RWPE1 (cell line): ENCODE measurements around the gene BRSK2.
"Not testable (repeated sequence)": the region's sequence is repeated elsewhere in the genome, so short reads cannot be mapped to it uniquely, and the experiment has no call there.

Experiments
- CTCF ChIA-PET: fragments of 350-600 bp; sonication (Branson Sonifier 250); formaldehyde crosslinking; extraction: SDS; loops from one replicate; lab custom pipeline; 2021; lab: Yijun Ruan, JAX
- POLR2A ChIA-PET: fragments of 400-600 bp; formaldehyde crosslinking; extraction: SDS; loops from one replicate; lab custom pipeline; 2020; ENCODE audit warnings: antibody characterized with exemption; ENCODE audit not compliant: low non-redundant PET; lab: Yijun Ruan, JAX
- DNase-seq: peaks from one replicate; pipeline ENCODE4 v3.0.0; 2012; ENCODE audit warnings: low spot score
- H3K27ac ChIP-seq: fragments of 450-650 bp; 2 replicates; pipeline ENCODE4 v1.5.1; 2017
- CTCF ChIP-seq: fragments of 450-650 bp; conservative IDR thresholded peaks from 2 replicates; pipeline ENCODE4 v1.5.1; 2017; ENCODE audit warnings: low read depth, mild to moderate bottlenecking

BRSK2 gene

GRCh38 chr11:1422981-1423380, 33.2 kb downstream of the BRSK2 start:
- DNase-seq, result no peak
- TF ChIP-seq CTCF, result no peak
- CTCF ChIA-PET, result interaction anchor here (0.5 kb wide), 1 partner anchor 30 kb away, joined by 3 read pairs; no protein-coding TSS in a partner anchor
- POLR2A ChIA-PET, result no interaction called here
- no peak overlapping the region for H3K27ac ChIP-seq

GRCh38 chr11:1423406-1423805, 33.7 kb downstream of the BRSK2 start:
- CTCF ChIA-PET, result interaction anchor here (0.5 kb wide), 1 partner anchor 30 kb away, joined by 3 read pairs; no protein-coding TSS in a partner anchor
- DNase-seq, POLR2A ChIA-PET: not testable (repeated sequence)

GRCh38 chr11:1425006-1425405, 35.3 kb downstream of the BRSK2 start:
- CTCF ChIA-PET, result no interaction called here

More at GRCh38 chr11:1423406-1423805, 33.7 kb downstream of the BRSK2 start:
- H3K27ac ChIP-seq, result not testable (repeated sequence)

GRCh38 chr11:1425439-1425838, 35.7 kb downstream of the BRSK2 start:
- CTCF ChIA-PET, result interaction anchor here (0.7 kb wide), 1 partner anchor 55 kb away, joined by 5 read pairs; no protein-coding TSS in a partner anchor
- POLR2A ChIA-PET, result no interaction called here
- TF ChIP-seq CTCF, result no peak
- no peak for DNase-seq
- H3K27ac ChIP-seq, result no peak overlapping the region

More at GRCh38 chr11:1425006-1425405, 35.3 kb downstream of the BRSK2 start:
- DNase-seq, result no peak
- no peak for TF ChIP-seq CTCF
- no peak overlapping the region for H3K27ac ChIP-seq
- POLR2A ChIA-PET, result no interaction called here

- ChIA-PET CTCF (no interaction called here), POLR2A (no interaction called here)
- no peak for TF ChIP-seq CTCF
- H3K27ac ChIP-seq, result no peak overlapping the region
- DNase-seq, result no peak
These were observed 39.1 kb downstream of the BRSK2 start for GRCh38 chr11:1428762-1429316.

DNA sequence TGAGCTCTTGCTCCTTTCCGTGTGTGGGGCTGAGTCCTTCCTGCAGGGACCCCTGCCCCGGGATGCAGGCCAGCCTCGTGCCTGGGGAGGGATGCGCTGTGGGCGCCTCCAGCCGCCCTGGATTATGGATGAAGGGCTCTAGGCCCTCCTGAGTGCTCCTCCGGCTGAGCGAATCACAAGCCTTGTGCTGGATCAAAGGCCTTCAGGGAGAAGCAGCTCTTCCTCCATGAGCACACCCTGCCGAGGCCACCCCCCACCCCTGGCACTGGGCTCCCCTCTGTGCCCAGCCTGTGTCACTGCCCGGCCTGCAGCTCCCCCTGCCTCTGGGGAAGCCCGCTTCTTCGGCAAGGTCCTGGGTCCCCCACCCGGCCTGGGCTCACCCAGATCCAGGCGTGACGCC, 43.8 kb downstream of the BRSK2 start:
- ChIA-PET CTCF (no interaction called here), POLR2A (no interaction called here)
- TF ChIP-seq CTCF, result no peak
- H3K27ac ChIP-seq, result no peak overlapping the region
- DNase-seq, result no peak

- CTCF ChIA-PET, result no interaction called here
These were observed 44.4 kb downstream of the BRSK2 start for GRCh38 chr11:1433977-1434640.

GRCh38 chr11:1435479-1435819, 45.7 kb downstream of the BRSK2 start:
- CTCF ChIA-PET, result interaction anchor here (0.8 kb wide), 1 partner anchor 18 kb away, joined by 3 read pairs; no protein-coding TSS in a partner anchor
- POLR2A ChIA-PET, result not testable (repeated sequence)

More at GRCh38 chr11:1433977-1434640, 44.4 kb downstream of the BRSK2 start:
- TF ChIP-seq CTCF, result no peak
- no peak for DNase-seq
- POLR2A ChIA-PET, result no interaction called here
- H3K27ac ChIP-seq, result no peak overlapping the region

More at GRCh38 chr11:1435479-1435819, 45.7 kb downstream of the BRSK2 start:
- DNase-seq, H3K27ac ChIP-seq: not testable (repeated sequence)
